ENCODE data around the gene TBC1D7. TPM values are rescaled to one million over a fixed set of nuclear protein-coding genes. Genes with fewer than 3 reads are reported as not detected.

The TBC1D7 gene
- total and polyA plus RNA-seq, 10 of the 15 experiments (the other 5 are each of a cell fraction or from before 2014, with no cell fraction given) = 20.1 to 65.9 (median 31.3) TPM

DNA sequence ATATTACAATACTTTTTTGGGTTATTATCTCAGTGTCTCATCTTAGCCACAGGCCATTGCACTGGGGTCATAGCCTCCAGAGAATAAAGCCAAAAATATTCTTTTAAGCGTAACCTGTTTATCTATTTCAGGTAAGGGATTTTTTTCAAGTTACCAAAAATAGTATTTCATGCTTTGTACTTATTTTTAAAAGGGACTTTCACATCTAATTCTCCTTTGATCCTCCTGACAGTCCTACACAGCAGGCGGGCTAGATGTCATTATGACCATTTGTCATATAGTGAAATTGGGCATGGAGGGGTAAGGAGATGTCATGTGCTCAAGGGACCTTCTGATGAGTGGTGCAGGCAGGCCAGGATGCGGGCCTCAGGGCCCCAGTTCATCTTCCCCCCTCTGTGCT is 68.9 kb downstream of the TBC1D7 start (continued):
- peak; percentile 97 for TF ChIP-seq ZBED1 (IDR thresholded peaks at IDR 0.05; ENCODE audit: borderline replicate concordance)
- TF ChIP-seq KAT2A (conservative IDR thresholded peaks at IDR 0.05; ENCODE audit: control insufficient read depth, low read depth, low read length) = no peak
- peak; percentile 84 for TF ChIP-seq RAD51 (IDR thresholded peaks at IDR 0.05)
- TF ChIP-seq EZH2 (IDR thresholded peaks at IDR 0.05; ENCODE audit: borderline replicate concordance, control insufficient read depth, low read depth, low read length) = no peak
- TF ChIP-seq, protein P1, sequence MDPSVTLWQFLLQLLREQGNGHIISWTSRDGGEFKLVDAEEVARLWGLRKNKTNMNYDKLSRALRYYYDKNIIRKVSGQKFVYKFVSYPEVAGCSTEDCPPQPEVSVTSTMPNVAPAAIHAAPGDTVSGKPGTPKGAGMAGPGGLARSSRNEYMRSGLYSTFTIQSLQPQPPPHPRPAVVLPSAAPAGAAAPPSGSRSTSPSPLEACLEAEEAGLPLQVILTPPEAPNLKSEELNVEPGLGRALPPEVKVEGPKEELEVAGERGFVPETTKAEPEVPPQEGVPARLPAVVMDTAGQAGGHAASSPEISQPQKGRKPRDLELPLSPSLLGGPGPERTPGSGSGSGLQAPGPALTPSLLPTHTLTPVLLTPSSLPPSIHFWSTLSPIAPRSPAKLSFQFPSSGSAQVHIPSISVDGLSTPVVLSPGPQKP (IDR thresholded peaks at IDR 0.05; ENCODE audit: low read depth, low read length) = no peak
- TF ChIP-seq GATAD2B (conservative IDR thresholded peaks at IDR 0.05; ENCODE audit: low read depth) = 0 out of 2 replicates have a peak, but pooled peaks have one; percentile 61
- no peak for TF ChIP-seq YY1 (IDR thresholded peaks at IDR 0.05; ENCODE audit: low read depth, low read length)
- no peak for TF ChIP-seq RCOR1 (conservative IDR thresholded peaks at IDR 0.05; ENCODE audit: low read depth, low read length)
- peak; percentile 47; the same call in 1 of the 2 replicates for TF ChIP-seq ZNF24 (IDR thresholded peaks at IDR 0.05)
- TF ChIP-seq SMAD5 (IDR thresholded peaks at IDR 0.05; ENCODE audit: low read depth) = no peak
- no peak for TF ChIP-seq IRF4 (IDR thresholded peaks at IDR 0.05; ENCODE audit: low read depth, low read length)
- no peak for TF ChIP-seq NR2C2 (IDR thresholded peaks at IDR 0.05; ENCODE audit: borderline replicate concordance, control insufficient read depth, insufficient read length, low read depth)
- TF ChIP-seq, protein P2, sequence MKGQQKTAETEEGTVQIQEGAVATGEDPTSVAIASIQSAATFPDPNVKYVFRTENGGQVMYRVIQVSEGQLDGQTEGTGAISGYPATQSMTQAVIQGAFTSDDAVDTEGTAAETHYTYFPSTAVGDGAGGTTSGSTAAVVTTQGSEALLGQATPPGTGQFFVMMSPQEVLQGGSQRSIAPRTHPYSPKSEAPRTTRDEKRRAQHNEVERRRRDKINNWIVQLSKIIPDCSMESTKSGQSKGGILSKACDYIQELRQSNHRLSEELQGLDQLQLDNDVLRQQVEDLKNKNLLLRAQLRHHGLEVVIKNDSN (IDR thresholded peaks at IDR 0.05; ENCODE audit: borderline replicate concordance, extremely low read length, insufficient read depth, low read depth, low read length) = no peak
- peak; percentile 70; the same call in 1 of the 2 replicates for TF ChIP-seq ZNF207 (IDR thresholded peaks at IDR 0.05; ENCODE audit: borderline replicate concordance)
- TF ChIP-seq, protein P3, sequence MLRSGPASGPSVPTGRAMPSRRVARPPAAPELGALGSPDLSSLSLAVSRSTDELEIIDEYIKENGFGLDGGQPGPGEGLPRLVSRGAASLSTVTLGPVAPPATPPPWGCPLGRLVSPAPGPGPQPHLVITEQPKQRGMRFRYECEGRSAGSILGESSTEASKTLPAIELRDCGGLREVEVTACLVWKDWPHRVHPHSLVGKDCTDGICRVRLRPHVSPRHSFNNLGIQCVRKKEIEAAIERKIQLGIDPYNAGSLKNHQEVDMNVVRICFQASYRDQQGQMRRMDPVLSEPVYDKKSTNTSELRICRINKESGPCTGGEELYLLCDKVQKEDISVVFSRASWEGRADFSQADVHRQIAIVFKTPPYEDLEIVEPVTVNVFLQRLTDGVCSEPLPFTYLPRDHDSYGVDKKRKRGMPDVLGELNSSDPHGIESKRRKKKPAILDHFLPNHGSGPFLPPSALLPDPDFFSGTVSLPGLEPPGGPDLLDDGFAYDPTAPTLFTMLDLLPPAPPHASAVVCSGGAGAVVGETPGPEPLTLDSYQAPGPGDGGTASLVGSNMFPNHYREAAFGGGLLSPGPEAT (IDR thresholded peaks at IDR 0.05; ENCODE audit: low read depth) = peak; percentile 97
- peak; percentile 91 for TF ChIP-seq ZNF384 (IDR thresholded peaks at IDR 0.05; ENCODE audit: borderline replicate concordance, low read depth, low read length)
- TF ChIP-seq PAX5 (IDR thresholded peaks at IDR 0.05; ENCODE audit: borderline replicate concordance, low read depth, low read length) = peak; percentile 43; the same call in 1 of the 2 replicates
- peak; percentile 100 for TF ChIP-seq TBL1XR1 (IDR thresholded peaks at IDR 0.05; ENCODE audit: low read depth, low read length)
- no peak for TF ChIP-seq SREBF2 (IDR thresholded peaks at IDR 0.05; ENCODE audit: low read length)
- TF ChIP-seq FOXK2 (IDR thresholded peaks at IDR 0.05) = peak; percentile 48; the same call in 1 of the 2 replicates
- no peak for TF ChIP-seq SMARCA5 (IDR thresholded peaks at IDR 0.05)
- TF ChIP-seq IKZF1 (conservative IDR thresholded peaks at IDR 0.05) = peak; percentile 92
- peak; percentile 97 for TF ChIP-seq CREM (IDR thresholded peaks at IDR 0.05; ENCODE audit: low read depth)
- no peak for TF ChIP-seq BRCA1 (IDR thresholded peaks at IDR 0.05; ENCODE audit: low read depth, low read length)
- TF ChIP-seq, protein P4, sequence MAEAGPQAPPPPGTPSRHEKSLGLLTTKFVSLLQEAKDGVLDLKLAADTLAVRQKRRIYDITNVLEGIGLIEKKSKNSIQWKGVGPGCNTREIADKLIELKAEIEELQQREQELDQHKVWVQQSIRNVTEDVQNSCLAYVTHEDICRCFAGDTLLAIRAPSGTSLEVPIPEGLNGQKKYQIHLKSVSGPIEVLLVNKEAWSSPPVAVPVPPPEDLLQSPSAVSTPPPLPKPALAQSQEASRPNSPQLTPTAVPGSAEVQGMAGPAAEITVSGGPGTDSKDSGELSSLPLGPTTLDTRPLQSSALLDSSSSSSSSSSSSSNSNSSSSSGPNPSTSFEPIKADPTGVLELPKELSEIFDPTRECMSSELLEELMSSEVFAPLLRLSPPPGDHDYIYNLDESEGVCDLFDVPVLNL (IDR thresholded peaks at IDR 0.05; ENCODE audit: low read depth, low read length) = no peak
- TF ChIP-seq TCF3 (IDR thresholded peaks at IDR 0.05; ENCODE audit: borderline replicate concordance, insufficient read depth, low read depth, low read length) = no peak
- TF ChIP-seq MTA2 (IDR thresholded peaks at IDR 0.05; ENCODE audit: low read depth) = peak; percentile 96

All from GM12878 (cell line).